ENCODE data around the gene RCOR1.
"Not testable (repeated sequence)": the region's sequence is repeated elsewhere in the genome, so short reads cannot be mapped to it uniquely, and the experiment has no call there.

The RCOR1 gene

GRCh38 chr14:102622262-102622885, 29.9 kb downstream of the RCOR1 start:
- TF ChIP-seq GATA1 (IDR thresholded peaks at IDR 0.05; ENCODE audit: low read depth, low read length), result no peak
- TF ChIP-seq POLR2A (IDR thresholded peaks at IDR 0.05; ENCODE audit: low read length), result no peak
- no peak for DNase-seq

GRCh38 chr14:102624666-102625065, 32.2 kb downstream of the RCOR1 start:
- DNase-seq, result no peak
- TF ChIP-seq GATA1 (IDR thresholded peaks at IDR 0.05; ENCODE audit: low read depth, low read length) (no peak), POLR2A (IDR thresholded peaks at IDR 0.05; ENCODE audit: low read length) (no peak)

- DNase-seq, result no peak
- TF ChIP-seq POLR2A (IDR thresholded peaks at IDR 0.05; ENCODE audit: low read length), result no peak
- no peak for TF ChIP-seq GATA1 (IDR thresholded peaks at IDR 0.05; ENCODE audit: low read depth, low read length)
Measured at GRCh38 chr14:102625564-102626296, 33.3 kb downstream of the RCOR1 start.

GRCh38 chr14:102626530-102626929, 34.1 kb downstream of the RCOR1 start:
- no peak for TF ChIP-seq POLR2A (IDR thresholded peaks at IDR 0.05; ENCODE audit: low read length)
- TF ChIP-seq GATA1 (IDR thresholded peaks at IDR 0.05; ENCODE audit: low read depth, low read length), result no peak
- DNase-seq, result no peak

GRCh38 chr14:102629011-102629444, 36.6 kb downstream of the RCOR1 start:
- DNase-seq, result peak in 1 of 2 experiments; percentile 19
- TF ChIP-seq POLR2A (IDR thresholded peaks at IDR 0.05; ENCODE audit: low read length), result no peak
- TF ChIP-seq GATA1 (IDR thresholded peaks at IDR 0.05; ENCODE audit: low read depth, low read length), result no peak

- DNase-seq, result peak; percentile 37 to 45
- TF ChIP-seq GATA1 (IDR thresholded peaks at IDR 0.05; ENCODE audit: low read depth, low read length), result no peak
- TF ChIP-seq POLR2A (IDR thresholded peaks at IDR 0.05; ENCODE audit: low read length), result no peak
Measured at GRCh38 chr14:102629808-102630350, 37.4 kb downstream of the RCOR1 start.

- DNase-seq, result no peak
- no peak for TF ChIP-seq POLR2A (IDR thresholded peaks at IDR 0.05; ENCODE audit: low read length)
- TF ChIP-seq GATA1 (IDR thresholded peaks at IDR 0.05; ENCODE audit: low read depth, low read length), result no peak
Measured at GRCh38 chr14:102630405-102630804, 38.0 kb downstream of the RCOR1 start.

GRCh38 chr14:102630881-102631280, 38.4 kb downstream of the RCOR1 start:
- TF ChIP-seq GATA1 (IDR thresholded peaks at IDR 0.05; ENCODE audit: low read depth, low read length) (no peak), POLR2A (IDR thresholded peaks at IDR 0.05; ENCODE audit: low read length) (no peak)
- DNase-seq, result no peak

- TF ChIP-seq POLR2A (IDR thresholded peaks at IDR 0.05; ENCODE audit: low read length), result no peak
- TF ChIP-seq GATA1 (IDR thresholded peaks at IDR 0.05; ENCODE audit: low read depth, low read length), result no peak
Measured at GRCh38 chr14:102633906-102634595, 41.6 kb downstream of the RCOR1 start.

GRCh38 chr14:102639611-102640010, 47.2 kb downstream of the RCOR1 start:
- DNase-seq, result not testable (repeated sequence)

More at GRCh38 chr14:102633906-102634595, 41.6 kb downstream of the RCOR1 start:
- no peak for DNase-seq

- DNase-seq, result peak in 1 of 2 experiments; percentile 30
- TF ChIP-seq POLR2A (IDR thresholded peaks at IDR 0.05; ENCODE audit: low read length), result no peak
- TF ChIP-seq GATA1 (IDR thresholded peaks at IDR 0.05; ENCODE audit: low read depth, low read length), result no peak
Measured at GRCh38 chr14:102644523-102644922, 52.1 kb downstream of the RCOR1 start.

- TF ChIP-seq POLR2A (IDR thresholded peaks at IDR 0.05; ENCODE audit: low read length) (peak; percentile 49), GATA1 (IDR thresholded peaks at IDR 0.05; ENCODE audit: low read depth, low read length) (no peak)
- DNase-seq, result peak; percentile 88 to 95
Measured at GRCh38 chr14:102645746-102646440, 53.4 kb downstream of the RCOR1 start.

- DNase-seq, result no peak
- TF ChIP-seq GATA1 (IDR thresholded peaks at IDR 0.05; ENCODE audit: low read depth, low read length), result no peak
- no peak for TF ChIP-seq POLR2A (IDR thresholded peaks at IDR 0.05; ENCODE audit: low read length)
Measured at GRCh38 chr14:102646615-102647014, 54.2 kb downstream of the RCOR1 start.

- DNase-seq, result no peak
- no peak for TF ChIP-seq GATA1 (IDR thresholded peaks at IDR 0.05; ENCODE audit: low read depth, low read length)
- TF ChIP-seq POLR2A (IDR thresholded peaks at IDR 0.05; ENCODE audit: low read length), result no peak
Measured at GRCh38 chr14:102652194-102652593, 59.7 kb downstream of the RCOR1 start.

All from erythroblast (primary cell).